Breast epithelium (tissue), 4 donors: ENCODE measurements around the gene ZGPAT. TPM values are rescaled to one million over a fixed set of nuclear protein-coding genes. Genes with fewer than 3 reads are reported as not detected.
A peak's percentile ranks its signal among the peaks of the same experiment; 100 is the strongest.

ENCODE experiments used
- DNase-seq, 2 donors: peaks; one replicate each; pipeline ENCODE4 v3.0.0-alpha.2; 2019; ENCODE audit warnings: low spot score in 2 of 2
- H3K27ac ChIP-seq, 2 donors: fragments of 200-600 bp; sonication (generic) in 1 of 2; one replicate each; pipeline ENCODE4 v1.5.1; 2016 to 2019; ENCODE audit warnings: mild to moderate bottlenecking in 1 of 2
- H3K27me3 ChIP-seq, 2 donors: fragments of 200-600 bp; sonication (generic) in 1 of 2; one replicate each; pipeline versions ENCODE4 v1.5.1 to v1.6.0; 2017 to 2019; ENCODE audit warnings: control low read depth in 1 of 2, mild to moderate bottlenecking in 1 of 2
- H3K36me3 ChIP-seq: fragments of 200-600 bp; one replicate; pipeline ENCODE4 v1.5.1; 2019
- H3K4me1 ChIP-seq, 2 donors: fragments of 200-600 bp; sonication (generic); one replicate each; pipeline ENCODE4 v1.5.1; 2016 to 2019; ENCODE audit warnings: control low read depth in 1 of 2
- H3K4me3 ChIP-seq, 3 donors: fragments of 200-600 bp; sonication (generic); 1 replicate in 2 of 3; 2 replicates in 1 of 3; pipeline ENCODE4 v1.5.1; 2016 to 2019; ENCODE audit warnings: mild to moderate bottlenecking in 3 of 3, moderate library complexity in 2 of 3
- H3K9me3 ChIP-seq, 2 donors: fragments of 200-600 bp; sonication (generic) in 1 of 2; one replicate each; pipeline ENCODE4 v1.5.1; 2016 to 2019; ENCODE audit warnings: control low read depth in 1 of 2
- CTCF ChIP-seq, 3 donors: fragments of 450-650 bp; IDR thresholded peaks; one replicate each; pipeline ENCODE4 v1.5.1; 2016 to 2017; ENCODE audit warnings: antibody characterized with exemption in 3 of 3, mild to moderate bottlenecking in 3 of 3, moderate library complexity in 3 of 3
- POLR2A ChIP-seq: fragments of 450-650 bp; IDR thresholded peaks from one replicate; pipeline ENCODE4 v1.6.1; 2016; ENCODE audit warnings: antibody characterized with exemption, mild to moderate bottlenecking, moderate library complexity
- POLR2AphosphoS5 ChIP-seq, 3 donors: sonication (generic); formaldehyde crosslinking; IDR thresholded peaks; one replicate each; pipeline ENCODE4 v1.6.1; 2017; ENCODE audit warnings: antibody characterized with exemption in 3 of 3
- intact Hi-C: fragments of 100-400 bp; cut with DNase I; formaldehyde crosslinking; loops from one replicate; pipeline ENCODE4 v1.15.1; 2023; ENCODE audit warnings: low total_unique reads
- total RNA-seq, 3 donors: library from RNA; depleted of rRNA; stranded (reverse); fragments of >200 nt; gene quantifications; one replicate each; pipeline ENCODE4 v1.1.0, GENCODE V29; 2016

The ZGPAT gene
- total RNA-seq, 3 donors from 2014 or later = 17.6 to 26.9 (median 24.9) TPM

GRCh38 chr20:63690898-63691710 lies 16.7 kb upstream of the ZGPAT start:
- Histone ChIP-seq H3K27ac (peak overlapping the region in 1 of 2 donors; percentile 69), H3K36me3 (no peaks in the 10 kb centered on the region), H3K9me3 (no peaks in the 10 kb centered on the region), H3K4me1 (peaks cover 4 to 9% of the 10 kb centered on the region in 2 donors), H3K27me3 (no peaks in the 10 kb centered on the region), H3K4me3 (no peak overlapping the region)
- intact Hi-C loops = no loop called here
- TF ChIP-seq POLR2AphosphoS5 (IDR thresholded peaks at IDR 0.05) (no peak), CTCF (IDR thresholded peaks at IDR 0.05) (no peak), POLR2A (no peak)
- no peak for DNase-seq

GRCh38 chr20:63691711-63692435 lies 16.0 kb upstream of the ZGPAT start:
- TF ChIP-seq CTCF (IDR thresholded peaks at IDR 0.05) (no peak), POLR2A (no peak), POLR2AphosphoS5 (IDR thresholded peaks at IDR 0.05) (no peak)
- intact Hi-C loops = no loop called here
- Histone ChIP-seq H3K9me3 (no peaks in the 10 kb centered on the region), H3K4me3 (no peak overlapping the region), H3K36me3 (no peaks in the 10 kb centered on the region), H3K27ac (peak overlapping the region in 1 of 2 donors; percentile 69), H3K4me1 (peaks cover 3 to 7% of the 10 kb centered on the region in 2 donors), H3K27me3 (no peaks in the 10 kb centered on the region)
- no peak for DNase-seq

- Histone ChIP-seq H3K4me3 (no peak overlapping the region), H3K27me3 (no peaks in the 10 kb centered on the region), H3K27ac (peak overlapping the region in 1 of 2 donors; percentile 69), H3K36me3 (no peaks in the 10 kb centered on the region), H3K4me1 (peaks cover 3 to 14% of the 10 kb centered on the region in 2 donors), H3K9me3 (no peaks in the 10 kb centered on the region)
- TF ChIP-seq POLR2A (no peak), CTCF (IDR thresholded peaks at IDR 0.05) (no peak), POLR2AphosphoS5 (IDR thresholded peaks at IDR 0.05) (no peak)
- DNase-seq = no peak
- intact Hi-C loops = no loop called here
These were observed 15.3 kb upstream of the ZGPAT start for GRCh38 chr20:63692436-63693082.

- Histone ChIP-seq H3K4me3 (no peak overlapping the region), H3K9me3 (no peaks in the 10 kb centered on the region), H3K27me3 (no peaks in the 10 kb centered on the region), H3K27ac (peak overlapping the region in 1 of 2 donors; percentile 69), H3K36me3 (no peaks in the 10 kb centered on the region), H3K4me1 (peaks cover 5 to 14% of the 10 kb centered on the region in 2 donors)
- intact Hi-C loops = no loop called here
- TF ChIP-seq POLR2A (no peak), CTCF (IDR thresholded peaks at IDR 0.05) (no peak), POLR2AphosphoS5 (IDR thresholded peaks at IDR 0.05) (no peak)
- no peak for DNase-seq
These were observed 14.6 kb upstream of the ZGPAT start for GRCh38 chr20:63693083-63693732.
